IPS-15b (cell line): ENCODE data around the gene FBRSL1.
A peak's percentile ranks its signal among the peaks of the same experiment; 100 is the strongest.
"Not testable (repeated sequence)": the region's sequence is repeated elsewhere in the genome, so short reads cannot be mapped to it uniquely, and the experiment has no call there.

ENCODE experiments used
- H3K27me3 ChIP-seq: one replicate; pipeline ENCODE4 v1.6.1; 2013; ENCODE audit warnings: low read length; ENCODE audit not compliant: control insufficient read depth, insufficient read depth
- H3K36me3 ChIP-seq: one replicate; pipeline ENCODE4 v1.6.1; 2013; ENCODE audit warnings: low read length; ENCODE audit not compliant: control insufficient read depth, insufficient read depth
- H3K4me1 ChIP-seq: one replicate; pipeline ENCODE4 v1.6.1; 2013; ENCODE audit warnings: mild to moderate bottlenecking, low read length; ENCODE audit not compliant: control insufficient read depth, insufficient read depth
- H3K4me3 ChIP-seq: one replicate; pipeline ENCODE4 v1.5.1; 2013; ENCODE audit warnings: low read depth, low read length
- H3K9ac ChIP-seq: one replicate; pipeline ENCODE4 v1.6.1; 2013; ENCODE audit warnings: low read depth, mild to moderate bottlenecking, low read length
- H3K9me3 ChIP-seq: one replicate; pipeline ENCODE4 v1.6.1; 2013; ENCODE audit warnings: mild to moderate bottlenecking, low read length; ENCODE audit not compliant: control insufficient read depth, insufficient read depth

Gene FBRSL1

GRCh38 chr12:132466241-132467201 is 23.4 kb upstream of the FBRSL1 start:
- H3K27me3 ChIP-seq: peaks cover 26% of the 10 kb centered on the region
- H3K4me3 ChIP-seq: no peak overlapping the region
- no peaks in the 10 kb centered on the region for H3K36me3 ChIP-seq
- H3K9me3 ChIP-seq: no peaks in the 10 kb centered on the region
- H3K9ac ChIP-seq: no peak overlapping the region
- H3K4me1 ChIP-seq: no peaks in the 10 kb centered on the region

DNA sequence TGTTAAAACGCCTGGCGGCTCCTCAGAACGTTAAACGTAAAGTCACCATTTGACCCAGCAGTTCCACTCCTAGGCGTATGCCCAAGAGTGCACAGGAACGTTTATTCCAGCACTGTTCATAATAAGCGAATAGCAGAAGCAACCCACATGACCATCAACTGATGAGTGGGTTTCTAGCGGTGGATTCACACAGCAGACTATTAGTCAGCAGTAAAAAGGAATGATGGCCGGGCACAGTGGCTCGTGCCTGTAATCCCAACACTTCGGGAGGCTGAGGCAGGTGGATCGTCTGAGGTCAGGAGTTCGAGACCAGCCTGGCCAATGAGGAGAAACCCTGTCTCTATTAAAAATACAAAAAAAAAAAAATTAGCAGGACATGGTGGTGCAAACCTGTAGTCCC is 22.4 kb upstream of the FBRSL1 start:
- Histone ChIP-seq H3K4me1 (no peaks in the 10 kb centered on the region), H3K36me3 (no peaks in the 10 kb centered on the region), H3K27me3 (peaks cover 17% of the 10 kb centered on the region), H3K4me3 (no peak overlapping the region), H3K9ac (no peak overlapping the region), H3K9me3 (no peaks in the 10 kb centered on the region)

DNA sequence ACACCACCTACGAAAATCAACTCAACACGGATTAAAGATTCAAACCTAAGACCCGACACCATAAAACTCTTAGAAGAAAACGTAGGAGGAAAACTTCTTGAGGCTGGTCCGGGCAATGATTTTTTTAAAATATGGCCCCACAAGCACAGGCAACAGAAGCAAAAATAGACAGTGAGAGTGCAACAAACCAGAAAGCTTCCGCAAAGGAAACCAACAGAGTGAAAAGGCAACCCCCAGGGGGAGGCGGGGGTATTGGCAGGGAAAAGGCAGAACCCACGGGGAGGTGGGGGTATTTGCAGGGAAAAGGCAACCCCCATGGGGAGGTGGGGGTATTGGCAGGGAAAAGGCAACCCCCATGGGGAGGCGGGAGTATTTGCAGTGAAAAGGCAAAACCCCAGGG is 20.5 kb upstream of the FBRSL1 start:
- Histone ChIP-seq H3K4me3 (no peak overlapping the region), H3K4me1 (no peaks in the 10 kb centered on the region), H3K36me3 (no peaks in the 10 kb centered on the region), H3K27me3 (peaks cover 8% of the 10 kb centered on the region), H3K9ac (no peak overlapping the region), H3K9me3 (no peaks in the 10 kb centered on the region)

- no peaks in the 10 kb centered on the region for H3K4me1 ChIP-seq
- no peak overlapping the region for H3K4me3 ChIP-seq
- no peak overlapping the region for H3K9ac ChIP-seq
These were observed 19.6 kb upstream of the FBRSL1 start for GRCh38 chr12:132470397-132470796.

DNA sequence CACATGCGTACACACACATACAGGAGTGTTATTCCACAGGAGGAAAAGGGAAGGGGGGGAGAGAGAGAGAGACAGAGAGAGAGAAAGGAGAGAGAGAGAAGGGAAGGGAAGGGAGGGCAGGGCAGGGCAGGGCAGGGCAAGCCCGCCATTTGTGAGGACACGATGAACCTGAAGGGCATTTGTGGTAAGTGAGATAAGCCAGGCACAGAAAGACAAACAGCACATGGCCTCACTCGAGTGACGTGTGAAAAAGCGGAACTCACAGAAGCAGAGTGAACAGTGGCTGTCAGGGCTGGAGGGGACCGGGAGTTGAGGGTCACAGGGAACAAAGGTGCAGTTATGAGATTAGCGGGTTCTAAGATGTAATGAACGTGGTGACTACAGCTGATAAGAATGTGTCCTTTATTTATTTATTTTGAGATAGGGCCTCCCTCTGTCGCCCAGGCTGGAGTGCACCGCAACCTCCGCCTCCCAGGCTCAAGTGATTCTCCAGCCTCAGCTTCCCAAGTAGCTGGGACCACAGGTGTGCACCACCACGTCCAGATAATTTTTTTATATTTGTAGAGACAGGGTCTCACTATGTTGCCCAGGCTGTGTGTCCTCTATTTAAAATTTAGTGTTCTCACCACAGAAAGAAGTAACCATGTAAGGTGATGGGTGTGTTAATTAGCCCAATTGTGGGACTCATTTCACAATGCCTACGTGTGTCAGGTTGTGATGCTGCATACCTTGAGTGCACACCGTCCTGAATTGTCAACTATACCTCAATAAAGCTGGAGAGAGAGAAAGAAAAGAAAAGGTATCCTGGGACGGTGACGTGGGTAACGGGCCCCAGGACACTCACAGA is 18.7 kb upstream of the FBRSL1 start:
- no peaks in the 10 kb centered on the region for H3K36me3 ChIP-seq
- peaks cover 8% of the 10 kb centered on the region for H3K27me3 ChIP-seq
- H3K4me3 ChIP-seq: no peak overlapping the region
- H3K9ac ChIP-seq: no peak overlapping the region
- no peaks in the 10 kb centered on the region for H3K4me1 ChIP-seq
- H3K9me3 ChIP-seq: no peaks in the 10 kb centered on the region

More at GRCh38 chr12:132470397-132470796, 19.6 kb upstream of the FBRSL1 start:
- Histone ChIP-seq H3K36me3 (no peaks in the 10 kb centered on the region), H3K9me3 (no peaks in the 10 kb centered on the region), H3K27me3 (peaks cover 8% of the 10 kb centered on the region)

- Histone ChIP-seq H3K36me3 (no peaks in the 10 kb centered on the region), H3K9me3 (no peaks in the 10 kb centered on the region), H3K9ac (no peak overlapping the region), H3K27me3 (peaks cover 6% of the 10 kb centered on the region), H3K4me1 (no peaks in the 10 kb centered on the region), H3K4me3 (no peak overlapping the region)
These were observed 18.1 kb upstream of the FBRSL1 start for GRCh38 chr12:132471858-132472255.

- Histone ChIP-seq H3K9me3 (no peaks in the 10 kb centered on the region), H3K36me3 (no peaks in the 10 kb centered on the region), H3K9ac (no peak overlapping the region), H3K4me3 (no peak overlapping the region), H3K4me1 (no peaks in the 10 kb centered on the region), H3K27me3 (peaks cover 1% of the 10 kb centered on the region)
These were observed 17.6 kb upstream of the FBRSL1 start for GRCh38 chr12:132472386-132472785.

GRCh38 chr12:132474237-132474741 is 15.7 kb upstream of the FBRSL1 start:
- Histone ChIP-seq H3K9ac (no peak overlapping the region), H3K4me1 (no peaks in the 10 kb centered on the region), H3K27me3 (peaks cover 3% of the 10 kb centered on the region), H3K9me3 (no peaks in the 10 kb centered on the region), H3K36me3 (no peaks in the 10 kb centered on the region), H3K4me3 (peak overlapping the region; percentile 53)

DNA sequence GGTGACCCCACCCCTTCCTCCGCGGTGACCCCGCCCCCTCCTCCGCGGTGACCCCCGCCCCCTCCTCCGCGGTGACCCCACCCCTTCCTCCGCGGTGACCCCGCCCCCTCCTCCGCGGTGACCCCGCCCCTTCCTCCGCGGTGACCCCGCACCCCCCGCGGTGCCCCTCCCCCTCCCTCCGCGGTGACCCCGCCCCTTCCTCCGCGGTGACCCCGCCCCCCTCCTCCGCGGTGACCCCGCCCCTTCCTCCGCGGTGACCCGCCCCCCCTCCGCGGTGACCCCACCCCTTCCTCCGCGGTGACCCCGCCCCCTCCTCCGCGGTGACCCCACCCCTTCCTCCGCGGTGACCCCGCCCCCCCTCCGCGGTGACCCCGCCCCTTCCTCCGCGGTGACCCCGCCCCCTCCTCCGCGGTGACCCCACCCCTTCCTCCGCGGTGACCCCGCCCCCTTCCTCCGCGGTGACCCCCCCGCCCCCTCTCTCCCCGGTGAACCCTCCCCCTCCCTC is 15.1 kb upstream of the FBRSL1 start:
- not testable (repeated sequence) for H3K9ac ChIP-seq

DNA sequence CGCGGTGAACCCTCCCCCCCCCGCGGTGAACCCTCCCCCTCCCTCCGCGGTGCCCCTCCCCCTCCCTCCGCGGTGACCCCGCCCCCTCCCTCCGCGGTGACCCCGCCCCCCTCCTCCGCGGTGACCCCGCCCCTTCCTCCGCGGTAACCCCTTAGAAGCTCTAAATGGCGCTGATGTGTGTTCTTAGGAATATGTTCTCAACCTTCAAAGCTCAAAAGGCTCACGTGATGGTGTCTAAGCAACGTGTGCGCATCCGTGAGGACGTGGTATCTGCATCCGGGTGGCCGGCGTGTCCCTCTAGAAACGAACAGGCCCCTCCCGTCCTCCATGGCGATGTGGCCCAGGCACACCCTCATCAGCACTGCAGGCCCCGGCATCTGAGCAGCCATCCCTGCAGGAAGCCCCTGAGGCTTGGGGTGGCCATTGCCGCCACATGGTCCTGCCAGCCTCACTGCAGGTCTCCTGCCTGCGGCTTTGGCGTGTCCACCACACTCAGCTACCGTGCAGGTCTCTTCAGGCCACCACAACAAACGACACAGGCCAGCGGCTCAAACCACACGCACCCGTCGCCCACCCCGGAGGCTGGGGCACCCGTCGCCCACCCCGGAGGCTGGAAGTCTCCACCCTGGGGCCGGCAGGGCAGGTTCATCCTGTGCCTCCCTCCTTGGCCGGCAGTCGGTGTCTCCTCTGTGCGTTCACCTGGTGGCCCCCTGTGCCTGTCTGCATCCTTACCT is 14.5 kb upstream of the FBRSL1 start:
- H3K4me3 ChIP-seq: peak overlapping the region; percentile 22
- H3K9ac ChIP-seq: no peak overlapping the region
- peaks cover 12% of the 10 kb centered on the region for H3K27me3 ChIP-seq
- no peaks in the 10 kb centered on the region for H3K9me3 ChIP-seq
- H3K36me3 ChIP-seq: no peaks in the 10 kb centered on the region
- H3K4me1 ChIP-seq: no peaks in the 10 kb centered on the region

More for the DNA sequence above, 15.1 kb upstream of the FBRSL1 start:
- H3K4me1 ChIP-seq, H3K36me3 ChIP-seq, H3K9me3 ChIP-seq, H3K4me3 ChIP-seq, H3K27me3 ChIP-seq: not testable (repeated sequence)

GRCh38 chr12:132476038-132476414 is 13.9 kb upstream of the FBRSL1 start:
- H3K27me3 ChIP-seq: peaks cover 14% of the 10 kb centered on the region

More at GRCh38 chr12:132476038-132476414, 13.9 kb upstream of the FBRSL1 start:
- Histone ChIP-seq H3K4me1 (no peaks in the 10 kb centered on the region), H3K9me3 (no peaks in the 10 kb centered on the region), H3K9ac (no peak overlapping the region), H3K4me3 (no peak overlapping the region), H3K36me3 (no peaks in the 10 kb centered on the region)
